Skeletal muscle satellite cell (primary cell): ENCODE results near the gene ACTL6B.

ENCODE experiments used
- H3K27me3 ChIP-seq: 2 replicates; pipeline ENCODE4 v1.7.0; 2013; ENCODE audit warnings: low read length; ENCODE audit not compliant: control insufficient read depth, insufficient read depth
- H3K36me3 ChIP-seq: 2 replicates; pipeline ENCODE4 v1.7.0; 2013; ENCODE audit warnings: mild to moderate bottlenecking, control low read depth, low read length; ENCODE audit not compliant: insufficient read depth
- H3K4me1 ChIP-seq: 2 replicates; pipeline ENCODE4 v1.7.0; 2013; ENCODE audit warnings: low read length; ENCODE audit not compliant: control insufficient read depth, insufficient read depth
- H3K4me2 ChIP-seq: 2 replicates; pipeline ENCODE4 v1.7.0; 2013; ENCODE audit warnings: mild to moderate bottlenecking, low read length
- H3K4me3 ChIP-seq: 2 replicates; pipeline ENCODE4 v1.7.0; 2013; ENCODE audit warnings: low read length
- H3K9ac ChIP-seq: 2 replicates; pipeline ENCODE4 v1.7.0; 2013; ENCODE audit warnings: mild to moderate bottlenecking, low read depth, low read length, moderate library complexity
- H3K9me3 ChIP-seq: replicated peaks from 2 replicates; pipeline ENCODE4 v1.7.0; 2013; ENCODE audit warnings: mild to moderate bottlenecking, control low read depth, low read length

ACTL6B gene

GRCh38 chr7:100682228-100682741 is 26.0 kb upstream of the ACTL6B start:
- H3K9me3 ChIP-seq = no peaks in the 10 kb centered on the region
- H3K36me3 ChIP-seq = peaks cover 82% of the 10 kb centered on the region

GRCh38 chr7:100681491-100682227 is 25.4 kb upstream of the ACTL6B start:
- H3K36me3 ChIP-seq = peaks cover 84% of the 10 kb centered on the region
- H3K27me3 ChIP-seq = no peaks in the 10 kb centered on the region
- H3K4me1 ChIP-seq = peaks cover 16% of the 10 kb centered on the region
- H3K9me3 ChIP-seq = no peaks in the 10 kb centered on the region
- H3K4me2 ChIP-seq = no peak overlapping the region
- no peak overlapping the region for H3K9ac ChIP-seq
- H3K4me3 ChIP-seq = no peak overlapping the region

More at GRCh38 chr7:100682228-100682741, 26.0 kb upstream of the ACTL6B start:
- Histone ChIP-seq H3K4me1 (peaks cover 16% of the 10 kb centered on the region), H3K4me2 (no peak overlapping the region), H3K9ac (no peak overlapping the region), H3K27me3 (no peaks in the 10 kb centered on the region), H3K4me3 (no peak overlapping the region)

- H3K4me2 ChIP-seq = no peak overlapping the region
- H3K4me1 ChIP-seq = peaks cover 16% of the 10 kb centered on the region
- no peak overlapping the region for H3K4me3 ChIP-seq
- no peak overlapping the region for H3K9ac ChIP-seq
- no peaks in the 10 kb centered on the region for H3K27me3 ChIP-seq
- H3K9me3 ChIP-seq = no peaks in the 10 kb centered on the region
- peaks cover 83% of the 10 kb centered on the region for H3K36me3 ChIP-seq
Observed at GRCh38 chr7:100680576-100681271, 24.5 kb upstream of the ACTL6B start.

- peaks cover 76% of the 10 kb centered on the region for H3K36me3 ChIP-seq
- no peak overlapping the region for H3K4me3 ChIP-seq
- no peak overlapping the region for H3K4me2 ChIP-seq
- peaks cover 16% of the 10 kb centered on the region for H3K4me1 ChIP-seq
- H3K9ac ChIP-seq = no peak overlapping the region
- H3K27me3 ChIP-seq = no peaks in the 10 kb centered on the region
- H3K9me3 ChIP-seq = no peaks in the 10 kb centered on the region
Observed at GRCh38 chr7:100679927-100680575, 23.8 kb upstream of the ACTL6B start.

- no peak overlapping the region for H3K4me2 ChIP-seq
- no peaks in the 10 kb centered on the region for H3K27me3 ChIP-seq
- no peak overlapping the region for H3K4me3 ChIP-seq
- peaks cover 16% of the 10 kb centered on the region for H3K4me1 ChIP-seq
- peaks cover 71% of the 10 kb centered on the region for H3K36me3 ChIP-seq
- no peaks in the 10 kb centered on the region for H3K9me3 ChIP-seq
- no peak overlapping the region for H3K9ac ChIP-seq
Observed at GRCh38 chr7:100679129-100679926, 23.1 kb upstream of the ACTL6B start.

- Histone ChIP-seq H3K27me3 (no peaks in the 10 kb centered on the region), H3K4me3 (no peak overlapping the region), H3K4me2 (no peak overlapping the region), H3K4me1 (peaks cover 16% of the 10 kb centered on the region), H3K9me3 (no peaks in the 10 kb centered on the region), H3K9ac (no peak overlapping the region), H3K36me3 (peaks cover 64% of the 10 kb centered on the region)
Observed at GRCh38 chr7:100678291-100678984, 22.2 kb upstream of the ACTL6B start.

GRCh38 chr7:100677308-100678267 is 21.3 kb upstream of the ACTL6B start:
- H3K36me3 ChIP-seq = peaks cover 57% of the 10 kb centered on the region
- H3K4me2 ChIP-seq = no peak overlapping the region
- H3K9me3 ChIP-seq = no peaks in the 10 kb centered on the region
- no peak overlapping the region for H3K9ac ChIP-seq
- no peaks in the 10 kb centered on the region for H3K27me3 ChIP-seq
- H3K4me1 ChIP-seq = peaks cover 16% of the 10 kb centered on the region
- H3K4me3 ChIP-seq = no peak overlapping the region

GRCh38 chr7:100676501-100677306 is 20.5 kb upstream of the ACTL6B start:
- Histone ChIP-seq H3K4me2 (peak overlapping the region; percentile 98), H3K27me3 (no peaks in the 10 kb centered on the region), H3K4me3 (peak overlapping the region; percentile 99), H3K9me3 (no peaks in the 10 kb centered on the region), H3K4me1 (peaks cover 7% of the 10 kb centered on the region), H3K9ac (peak overlapping the region; percentile 31), H3K36me3 (peaks cover 48% of the 10 kb centered on the region)

GRCh38 chr7:100675581-100676350 is 19.5 kb upstream of the ACTL6B start:
- peak overlapping the region; percentile 99 for H3K9ac ChIP-seq
- peak overlapping the region; percentile 98 for H3K4me2 ChIP-seq
- H3K4me1 ChIP-seq = peaks cover 6% of the 10 kb centered on the region
- peak overlapping the region; percentile 99 for H3K4me3 ChIP-seq
- no peaks in the 10 kb centered on the region for H3K9me3 ChIP-seq
- no peaks in the 10 kb centered on the region for H3K27me3 ChIP-seq
- H3K36me3 ChIP-seq = peaks cover 40% of the 10 kb centered on the region
